Glomerular visceral epithelial cell (primary cell): Measurements from ENCODE around the gene KCNG1.

ENCODE experiments used
- DNase-seq: peaks from one replicate; pipeline ENCODE4 v3.0.0-alpha.2; 2016; ENCODE audit errors: extremely low spot score

KCNG1 gene

GRCh38 chr20:51036827-51037531 lies 14.1 kb upstream of the KCNG1 start:
- DNase-seq, result no peak

GRCh38 chr20:51036226-51036625 lies 13.3 kb upstream of the KCNG1 start:
- no peak for DNase-seq

- DNase-seq, result no peak
Observed at GRCh38 chr20:51034988-51035656, 12.2 kb upstream of the KCNG1 start.

GRCh38 chr20:51034476-51034875 lies 11.6 kb upstream of the KCNG1 start:
- no peak for DNase-seq

GRCh38 chr20:51029963-51030920 lies 7.3 kb upstream of the KCNG1 start:
- DNase-seq, result no peak

- no peak for DNase-seq
Observed at GRCh38 chr20:51029556-51029955, 6.6 kb upstream of the KCNG1 start.

- no peak for DNase-seq
Observed at GRCh38 chr20:51028616-51029212, 5.8 kb upstream of the KCNG1 start.

GRCh38 chr20:51027035-51027795 lies 4.3 kb upstream of the KCNG1 start:
- no peak for DNase-seq

- no peak for DNase-seq
Observed at GRCh38 chr20:51026269-51026668, 3.4 kb upstream of the KCNG1 start.

GRCh38 chr20:51024761-51025160 lies 1.9 kb upstream of the KCNG1 start:
- DNase-seq, result no peak

GRCh38 chr20:51023617-51024155 lies 779 bp upstream of the KCNG1 start:
- no peak for DNase-seq

- no peak for DNase-seq
Observed at GRCh38 chr20:51022227-51022802, 592 bp downstream of the KCNG1 start.

GRCh38 chr20:51021067-51022025 lies 1.6 kb downstream of the KCNG1 start:
- DNase-seq, result no peak

GRCh38 chr20:51020657-51021056 lies 2.2 kb downstream of the KCNG1 start:
- DNase-seq, result no peak

GRCh38 chr20:51019656-51020592 lies 3.0 kb downstream of the KCNG1 start:
- DNase-seq, result no peak

GRCh38 chr20:51017251-51017650 lies 5.7 kb downstream of the KCNG1 start:
- no peak for DNase-seq

- DNase-seq, result no peak
Observed at GRCh38 chr20:51016521-51016920, 6.4 kb downstream of the KCNG1 start.
